Coronary artery (tissue), 2 donors: ENCODE results near the gene OLFML2A.
"Not testable (repeated sequence)": the region's sequence is repeated elsewhere in the genome, so short reads cannot be mapped to it uniquely, and the experiment has no call there.

Experiments used
- DNase-seq: peaks from one replicate; pipeline ENCODE4 v3.0.0-alpha.2; 2017; ENCODE audit warnings: low spot score
- H3K27ac ChIP-seq, 2 donors: fragments of 200-600 bp; sonication (generic); one replicate each; pipeline ENCODE4 v1.5.1; 2016 to 2019
- H3K4me3 ChIP-seq: fragments of 200-600 bp; sonication (generic); 2 replicates; pipeline ENCODE4 v1.5.1; 2016; ENCODE audit warnings: mild to moderate bottlenecking, moderate library complexity
- TF ChIP-seq, protein P1 (sequence below): fragments of 200-600 bp; sonication (generic); IDR thresholded peaks from one replicate; pipeline ENCODE4 v1.5.1; 2019; ENCODE audit warnings: antibody characterized with exemption

The OLFML2A gene

DNA sequence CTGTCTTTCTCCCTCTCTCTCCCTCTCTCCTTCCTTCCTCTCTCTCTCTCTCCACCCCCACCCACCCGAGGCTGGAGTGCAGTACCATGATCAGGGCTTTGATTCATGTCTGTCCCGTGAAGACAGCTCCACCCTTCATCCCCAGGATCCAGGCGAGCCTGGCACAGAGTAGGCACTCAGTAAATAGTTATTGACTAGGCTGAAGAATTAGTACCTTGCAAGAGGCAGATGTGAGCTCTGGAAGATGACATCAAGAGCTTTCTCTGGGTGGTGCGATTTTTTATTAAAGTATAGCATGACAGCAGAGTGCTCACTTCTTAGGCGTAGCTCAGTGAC is 52.4 kb downstream of the OLFML2A start:
- no peak for DNase-seq
- no peak overlapping the region for H3K4me3 ChIP-seq
- no peak overlapping the region for H3K27ac ChIP-seq
- TF ChIP-seq, protein P1, sequence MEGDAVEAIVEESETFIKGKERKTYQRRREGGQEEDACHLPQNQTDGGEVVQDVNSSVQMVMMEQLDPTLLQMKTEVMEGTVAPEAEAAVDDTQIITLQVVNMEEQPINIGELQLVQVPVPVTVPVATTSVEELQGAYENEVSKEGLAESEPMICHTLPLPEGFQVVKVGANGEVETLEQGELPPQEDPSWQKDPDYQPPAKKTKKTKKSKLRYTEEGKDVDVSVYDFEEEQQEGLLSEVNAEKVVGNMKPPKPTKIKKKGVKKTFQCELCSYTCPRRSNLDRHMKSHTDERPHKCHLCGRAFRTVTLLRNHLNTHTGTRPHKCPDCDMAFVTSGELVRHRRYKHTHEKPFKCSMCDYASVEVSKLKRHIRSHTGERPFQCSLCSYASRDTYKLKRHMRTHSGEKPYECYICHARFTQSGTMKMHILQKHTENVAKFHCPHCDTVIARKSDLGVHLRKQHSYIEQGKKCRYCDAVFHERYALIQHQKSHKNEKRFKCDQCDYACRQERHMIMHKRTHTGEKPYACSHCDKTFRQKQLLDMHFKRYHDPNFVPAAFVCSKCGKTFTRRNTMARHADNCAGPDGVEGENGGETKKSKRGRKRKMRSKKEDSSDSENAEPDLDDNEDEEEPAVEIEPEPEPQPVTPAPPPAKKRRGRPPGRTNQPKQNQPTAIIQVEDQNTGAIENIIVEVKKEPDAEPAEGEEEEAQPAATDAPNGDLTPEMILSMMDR = no peak

DNA sequence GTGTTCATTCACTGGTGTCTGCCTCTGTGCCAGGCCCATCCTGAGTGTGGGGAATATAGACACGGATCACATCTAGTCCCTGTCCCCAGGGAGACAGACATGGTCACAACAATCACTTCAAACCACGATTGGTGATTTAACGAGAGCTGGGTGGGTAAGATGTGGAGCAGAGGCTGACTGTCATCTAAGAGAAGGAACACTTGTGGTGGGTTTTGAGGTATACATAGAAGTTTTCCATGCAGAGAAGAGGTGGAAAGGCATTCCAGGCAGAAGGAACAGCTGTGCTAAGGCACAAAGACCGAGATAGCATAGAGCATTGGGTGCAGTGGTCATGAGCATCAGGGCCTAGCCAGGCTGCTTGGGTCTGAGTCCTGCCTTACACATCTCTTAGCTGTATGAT is 53.7 kb downstream of the OLFML2A start:
- TF ChIP-seq, protein P1 = no peak
- H3K4me3 ChIP-seq = no peak overlapping the region
- no peak for DNase-seq

DNA sequence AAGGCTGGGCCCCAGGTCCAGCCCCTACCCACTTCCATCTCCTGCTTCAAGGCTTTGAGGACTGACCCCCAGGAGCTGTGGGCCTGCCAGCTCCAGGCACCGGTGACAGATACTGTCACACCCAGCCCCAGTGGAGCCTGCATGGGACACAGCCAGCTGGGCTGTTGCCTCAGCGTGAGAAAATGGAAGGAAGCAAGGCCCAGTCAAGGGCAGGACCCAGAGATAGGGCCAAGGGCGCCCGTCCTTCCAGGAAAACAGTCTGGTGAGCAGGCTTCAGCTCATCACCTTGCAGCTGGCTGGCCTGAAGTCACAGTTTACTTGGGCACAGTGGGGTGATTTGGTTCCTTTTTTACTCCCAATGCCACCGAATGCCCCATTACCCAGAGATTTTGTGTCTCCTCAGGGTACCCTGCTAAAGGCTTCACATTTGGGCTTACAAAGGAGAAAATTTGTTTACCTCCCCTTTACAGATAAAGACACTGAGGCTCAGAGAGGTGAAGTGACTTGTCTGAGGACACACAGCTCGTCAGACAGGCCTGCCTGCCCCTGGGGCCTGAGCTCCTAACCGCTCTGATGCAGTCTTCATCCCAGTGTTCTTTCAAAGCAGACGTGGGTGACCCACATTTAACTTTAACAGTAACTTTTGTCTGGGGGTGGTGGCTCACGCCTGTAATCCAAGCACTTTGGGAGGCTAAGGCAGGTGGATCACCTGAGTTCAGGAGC is 54.9 kb downstream of the OLFML2A start:
- no peak overlapping the region for H3K4me3 ChIP-seq
- peak overlapping the region in 1 of 2 donors; percentile 57 for H3K27ac ChIP-seq
- TF ChIP-seq, protein P1 = no peak
- DNase-seq = no peak

More for the DNA sequence above, 53.7 kb downstream of the OLFML2A start:
- no peak overlapping the region for H3K27ac ChIP-seq

DNA sequence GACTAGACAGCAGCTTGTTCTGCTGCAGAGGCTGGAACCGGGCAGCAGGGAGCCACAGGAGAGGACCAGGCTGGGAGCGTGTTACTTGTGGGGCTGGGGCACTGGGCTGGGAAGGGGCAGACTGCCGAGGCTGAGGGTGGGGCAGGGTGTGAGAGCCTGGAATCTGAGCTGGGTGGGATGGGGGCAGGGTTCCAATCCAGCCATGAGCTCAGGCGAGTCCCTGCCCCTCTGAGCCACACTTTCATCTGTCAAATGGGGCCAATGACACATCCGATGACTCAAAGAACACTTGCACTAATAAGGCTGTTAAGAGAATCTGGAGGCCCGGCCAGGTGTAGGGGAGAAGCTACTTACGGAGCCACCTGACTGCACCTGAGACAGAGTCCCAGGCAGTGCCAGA is 57.7 kb downstream of the OLFML2A start:
- TF ChIP-seq, protein P1 = no peak
- no peak for DNase-seq
- Histone ChIP-seq H3K4me3 (peak overlapping the region; percentile 33), H3K27ac (peak overlapping the region in 1 of 2 donors; percentile 65)

DNA sequence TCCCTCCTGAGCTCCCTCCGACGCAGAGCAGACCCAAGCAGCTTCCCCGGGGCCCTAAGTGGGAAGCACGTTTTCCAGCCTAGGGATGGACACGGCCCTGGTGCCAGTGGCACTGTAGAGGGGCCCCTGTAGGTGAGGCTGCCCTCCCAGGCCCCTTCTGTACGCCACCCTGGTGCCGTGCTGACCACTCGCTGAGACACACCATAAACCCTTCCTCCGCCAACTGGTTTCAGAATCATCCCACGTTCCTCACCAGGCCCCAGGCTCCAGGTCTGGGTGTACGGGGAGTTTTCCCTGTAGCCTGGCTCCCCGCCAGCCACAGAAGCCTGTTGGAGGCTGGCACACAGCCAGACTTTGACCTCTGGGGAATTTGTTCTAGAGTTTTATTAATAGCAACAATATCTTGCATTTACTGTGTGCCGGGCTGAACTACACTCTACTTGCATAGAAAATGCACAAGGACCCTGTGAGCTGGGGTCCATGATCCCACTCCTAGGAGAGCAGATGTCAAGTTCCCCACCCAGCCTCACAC is 58.2 kb downstream of the OLFML2A start:
- DNase-seq = no peak
- peak overlapping the region in 1 of 2 donors; percentile 65 for H3K27ac ChIP-seq
- TF ChIP-seq, protein P1 = no peak
- peak overlapping the region; percentile 33 for H3K4me3 ChIP-seq

DNA sequence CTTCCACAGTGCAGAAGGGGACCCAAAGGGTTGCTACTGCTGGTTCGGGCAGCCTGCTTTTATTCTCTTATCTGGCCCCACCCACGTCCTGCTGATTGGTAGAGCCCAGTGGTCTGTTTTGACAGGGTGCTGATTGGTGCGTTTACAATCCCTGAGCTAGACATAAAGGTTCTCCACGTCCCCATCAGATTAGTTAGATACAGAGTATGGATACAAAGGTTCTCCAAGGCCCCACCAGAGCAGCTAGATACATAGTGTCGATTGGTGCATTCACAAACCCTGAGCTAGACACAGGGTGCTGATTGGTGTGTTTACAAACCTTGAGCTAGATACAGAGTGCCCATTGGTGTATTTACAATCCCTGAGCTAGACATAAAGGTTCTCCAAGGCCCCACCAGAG is 61.2 kb downstream of the OLFML2A start:
- not testable (repeated sequence) for H3K4me3 ChIP-seq, H3K27ac ChIP-seq, DNase-seq

DNA sequence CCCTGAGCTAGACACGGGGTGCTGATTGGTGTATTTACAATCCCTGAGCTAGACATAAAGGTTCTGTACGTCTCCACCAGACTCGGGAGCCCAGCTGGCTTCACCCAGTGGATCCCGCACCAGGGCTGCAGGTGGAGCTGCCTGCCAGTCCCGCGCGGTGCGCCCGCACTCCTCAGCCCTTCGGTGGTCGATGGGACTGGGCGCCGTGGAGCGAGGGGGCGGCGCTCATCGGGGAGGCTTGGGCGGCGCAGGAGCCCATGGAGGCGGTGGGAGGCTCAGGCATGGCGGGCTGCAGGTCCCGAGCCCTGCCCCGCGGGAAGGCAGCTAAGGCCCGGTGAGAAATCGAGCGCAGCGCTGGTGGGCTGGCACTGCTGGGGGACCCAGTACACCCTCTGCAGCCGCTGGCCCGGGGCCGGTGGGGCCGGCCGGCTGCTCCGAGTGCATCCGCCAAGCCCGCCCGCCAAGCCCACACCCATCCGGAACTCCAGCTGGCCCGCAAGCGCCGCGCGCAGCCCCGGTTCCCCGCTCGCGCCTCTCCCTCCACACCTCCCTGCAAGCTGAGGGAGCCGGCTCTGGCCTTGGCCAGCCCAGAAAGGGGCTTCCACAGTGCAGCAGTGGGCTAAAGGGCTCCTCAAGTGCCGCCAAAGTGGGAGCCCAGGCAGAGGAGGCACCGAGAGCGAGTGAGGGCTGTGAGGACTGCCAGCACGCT is 61.8 kb downstream of the OLFML2A start:
- H3K27ac ChIP-seq, DNase-seq: not testable (repeated sequence)
- peak overlapping the region; percentile 53 for H3K4me3 ChIP-seq
